GM13977 (cell line): ENCODE measurements around the gene NUFIP1.
"Not testable (repeated sequence)": the region's sequence is repeated elsewhere in the genome, so short reads cannot be mapped to it uniquely, and the experiment has no call there.

Experiments
- DNase-seq: peaks from one replicate; pipeline ENCODE4 v3.0.0; 2012; ENCODE audit warnings: low spot score
- in situ Hi-C: fragments of 300-500 bp; cut with MboI; formaldehyde crosslinking; loops from one replicate; pipeline ENCODE4 v1.12.0; 2022; ENCODE audit warnings: low sequenced_read_pairs, low pct_unique_long_range_greater_than_20kb, mixed read lengths, inconsistent platforms; ENCODE audit not compliant: unreplicated experiment
- TF ChIP-seq, protein P1 (sequence below): IDR thresholded peaks from 2 replicates; pipeline ENCODE4 v1.5.1; 2012; ENCODE audit warnings: mild to moderate bottlenecking, control low read depth; ENCODE audit not compliant: insufficient read depth; ENCODE audit errors: extremely low read depth, missing control alignments

The NUFIP1 gene

DNA sequence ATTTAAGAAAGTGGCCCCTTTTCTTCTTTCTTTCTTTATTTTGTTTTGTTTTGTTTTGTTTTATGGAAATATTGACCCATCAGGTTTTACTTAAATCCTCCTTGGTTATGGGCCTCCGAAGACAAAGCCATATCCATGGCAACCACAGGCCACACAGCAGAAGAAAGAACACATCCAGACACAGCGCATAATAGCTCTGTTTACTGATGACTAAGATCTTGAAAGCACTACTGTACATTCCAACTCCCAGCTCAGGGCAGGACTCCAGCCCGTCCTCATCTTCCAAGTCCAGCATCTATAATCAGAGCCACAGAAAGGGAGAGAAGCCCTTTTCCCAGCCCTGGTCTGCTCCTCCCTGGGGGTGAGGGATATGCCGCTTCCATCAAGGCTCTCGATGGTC is 84.3 kb downstream of the NUFIP1 start:
- TF ChIP-seq, protein P1, sequence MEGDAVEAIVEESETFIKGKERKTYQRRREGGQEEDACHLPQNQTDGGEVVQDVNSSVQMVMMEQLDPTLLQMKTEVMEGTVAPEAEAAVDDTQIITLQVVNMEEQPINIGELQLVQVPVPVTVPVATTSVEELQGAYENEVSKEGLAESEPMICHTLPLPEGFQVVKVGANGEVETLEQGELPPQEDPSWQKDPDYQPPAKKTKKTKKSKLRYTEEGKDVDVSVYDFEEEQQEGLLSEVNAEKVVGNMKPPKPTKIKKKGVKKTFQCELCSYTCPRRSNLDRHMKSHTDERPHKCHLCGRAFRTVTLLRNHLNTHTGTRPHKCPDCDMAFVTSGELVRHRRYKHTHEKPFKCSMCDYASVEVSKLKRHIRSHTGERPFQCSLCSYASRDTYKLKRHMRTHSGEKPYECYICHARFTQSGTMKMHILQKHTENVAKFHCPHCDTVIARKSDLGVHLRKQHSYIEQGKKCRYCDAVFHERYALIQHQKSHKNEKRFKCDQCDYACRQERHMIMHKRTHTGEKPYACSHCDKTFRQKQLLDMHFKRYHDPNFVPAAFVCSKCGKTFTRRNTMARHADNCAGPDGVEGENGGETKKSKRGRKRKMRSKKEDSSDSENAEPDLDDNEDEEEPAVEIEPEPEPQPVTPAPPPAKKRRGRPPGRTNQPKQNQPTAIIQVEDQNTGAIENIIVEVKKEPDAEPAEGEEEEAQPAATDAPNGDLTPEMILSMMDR, result no peak
- in situ Hi-C loops, result no loop called here
- no peak for DNase-seq

DNA sequence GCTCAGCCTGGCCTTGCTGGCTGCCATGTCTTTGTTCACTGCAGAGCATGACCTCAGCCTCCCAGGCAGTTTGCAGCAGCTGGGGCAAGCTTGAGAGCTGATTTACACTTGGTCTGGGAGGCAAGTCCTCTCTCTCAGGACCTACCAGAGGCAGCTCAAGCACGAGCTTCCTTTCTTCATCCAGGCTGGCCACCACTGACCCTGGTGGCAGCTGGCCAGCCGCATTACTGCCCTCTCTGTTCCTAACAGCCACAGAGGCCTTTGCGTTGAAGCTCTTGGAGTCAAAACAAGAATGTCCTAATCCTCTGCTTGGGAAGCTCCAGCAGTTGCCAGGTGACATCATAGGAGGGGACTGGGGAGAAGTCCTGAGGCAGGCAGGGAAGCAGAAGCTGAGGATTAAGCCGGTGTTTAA is 85.7 kb downstream of the NUFIP1 start:
- TF ChIP-seq, protein P1, result no peak
- DNase-seq, result no peak
- in situ Hi-C loops, result no loop called here

DNA sequence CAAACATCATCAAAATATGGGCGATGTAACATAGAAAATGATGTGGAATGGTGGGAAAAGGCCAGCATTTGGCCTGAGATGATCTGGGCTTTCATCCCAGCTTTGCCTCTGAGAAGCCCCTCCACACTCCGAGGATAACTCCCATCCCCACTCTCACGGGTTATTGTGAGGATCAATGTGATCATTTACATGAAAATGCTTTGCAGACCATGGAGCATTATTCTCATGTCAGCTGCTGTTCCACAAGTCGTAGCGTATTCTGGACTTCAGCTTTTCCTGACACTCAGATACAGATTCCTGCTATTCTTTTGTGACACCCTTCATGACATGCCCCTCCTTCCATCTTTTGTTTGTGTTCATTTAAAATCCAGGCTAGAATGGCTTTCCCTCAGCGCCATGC is 86.5 kb downstream of the NUFIP1 start:
- TF ChIP-seq, protein P1, result no peak
- in situ Hi-C loops, result no loop called here
- no peak for DNase-seq

DNA sequence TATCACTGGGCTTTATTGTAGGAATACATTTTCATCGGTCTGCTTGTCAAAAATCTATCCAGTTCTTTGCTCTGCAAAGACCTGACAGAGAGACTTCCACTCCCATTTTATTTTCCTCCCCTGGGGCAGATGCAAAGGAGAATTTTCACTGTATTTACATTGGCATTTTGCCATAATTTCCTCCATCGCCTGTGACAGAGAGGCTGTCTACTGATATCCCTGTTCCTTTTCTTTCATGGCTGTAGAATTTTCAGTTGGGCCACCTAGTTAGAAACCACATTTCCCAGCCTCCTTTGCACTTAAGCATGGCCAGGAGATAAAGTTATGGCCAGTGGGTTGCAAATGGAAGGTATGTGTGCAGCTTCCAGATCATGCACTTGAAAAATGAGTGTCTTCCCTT is 89.3 kb downstream of the NUFIP1 start:
- TF ChIP-seq, protein P1, result no peak
- in situ Hi-C loops, result no loop called here
- no peak for DNase-seq

DNA sequence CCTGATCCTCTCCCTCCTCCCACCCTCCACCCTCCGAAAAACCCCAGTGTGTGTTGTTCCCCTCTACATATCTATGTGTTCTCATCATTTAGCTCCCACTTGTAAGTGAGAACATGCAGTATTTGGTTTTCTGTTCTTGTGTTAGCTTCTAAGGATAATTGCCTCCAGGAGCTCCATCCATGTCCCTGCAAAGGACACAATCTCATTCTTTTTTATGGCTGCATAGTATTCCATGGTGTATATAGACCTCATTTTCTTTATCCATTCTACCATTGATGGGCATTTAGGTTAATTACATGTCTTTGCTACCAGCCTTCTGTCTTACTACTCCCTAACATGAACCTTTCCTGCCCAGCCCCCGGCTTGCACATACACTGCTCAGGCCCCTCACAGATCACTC is 91.0 kb downstream of the NUFIP1 start:
- DNase-seq, in situ Hi-C loops: not testable (repeated sequence)

DNA sequence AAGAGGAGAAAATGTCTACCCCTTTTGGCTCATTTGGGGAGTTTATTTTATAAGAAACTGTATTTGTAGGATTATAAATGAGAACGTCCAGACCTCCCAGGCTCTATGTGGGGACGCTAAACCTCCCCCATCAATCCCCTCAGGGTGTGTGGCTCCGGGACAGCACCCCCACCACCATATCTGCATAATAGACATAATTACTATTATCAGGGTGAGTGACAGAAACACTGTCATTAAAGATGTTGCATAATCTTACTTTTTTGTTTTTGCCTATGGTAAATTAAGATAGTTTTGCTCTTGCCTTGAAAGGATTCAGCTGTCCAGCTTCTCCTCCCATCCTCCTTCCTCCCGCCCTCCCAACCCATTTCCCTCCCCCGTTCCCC is 93.3 kb downstream of the NUFIP1 start:
- no peak for DNase-seq
- in situ Hi-C loops, result no loop called here
- TF ChIP-seq, protein P1, result no peak

DNA sequence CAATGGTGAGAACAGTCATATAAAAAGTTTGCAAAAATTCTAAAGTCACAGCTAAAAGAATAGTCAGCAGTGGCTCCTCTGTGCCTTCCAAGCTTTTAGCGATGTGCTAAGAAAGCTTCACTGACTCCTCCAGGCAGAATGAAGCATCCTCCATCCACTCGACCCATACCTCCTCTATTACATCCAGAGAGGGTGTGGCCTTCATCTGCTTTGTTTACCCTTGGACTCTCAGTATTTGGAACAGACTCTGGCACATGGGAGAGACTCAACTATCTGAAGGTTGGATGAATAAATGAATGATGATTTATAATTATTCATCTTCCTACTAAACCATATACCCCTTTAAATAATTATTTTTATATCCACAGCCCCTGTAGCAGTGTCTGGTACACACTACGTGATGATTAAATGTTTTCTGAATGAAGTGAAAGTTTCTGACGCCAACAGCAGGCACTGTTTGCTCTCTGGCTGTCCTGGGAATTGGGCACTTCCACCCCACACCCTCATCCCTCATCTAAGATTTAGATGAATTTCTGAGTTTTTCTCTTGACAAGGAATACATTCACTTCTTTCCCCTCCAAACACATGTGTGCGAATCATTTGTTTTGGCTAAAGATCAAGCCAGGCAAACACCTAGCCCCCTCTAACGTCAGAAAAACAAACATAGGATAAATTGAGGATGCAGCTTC is 93.9 kb downstream of the NUFIP1 start:
- in situ Hi-C loops, result no loop called here
- TF ChIP-seq, protein P1, result no peak
- no peak for DNase-seq
